ENCODE measurements around the gene MYO18A. TPM values are rescaled to one million over a fixed set of nuclear protein-coding genes. Genes with fewer than 3 reads are reported as not detected.

Gene MYO18A
- total RNA-seq, 2 donors from 2014 or later = 45.4 to 73.2 TPM

- TF ChIP-seq POLR2A (IDR thresholded peaks at IDR 0.05) = no peak
- TF ChIP-seq, protein P1, sequence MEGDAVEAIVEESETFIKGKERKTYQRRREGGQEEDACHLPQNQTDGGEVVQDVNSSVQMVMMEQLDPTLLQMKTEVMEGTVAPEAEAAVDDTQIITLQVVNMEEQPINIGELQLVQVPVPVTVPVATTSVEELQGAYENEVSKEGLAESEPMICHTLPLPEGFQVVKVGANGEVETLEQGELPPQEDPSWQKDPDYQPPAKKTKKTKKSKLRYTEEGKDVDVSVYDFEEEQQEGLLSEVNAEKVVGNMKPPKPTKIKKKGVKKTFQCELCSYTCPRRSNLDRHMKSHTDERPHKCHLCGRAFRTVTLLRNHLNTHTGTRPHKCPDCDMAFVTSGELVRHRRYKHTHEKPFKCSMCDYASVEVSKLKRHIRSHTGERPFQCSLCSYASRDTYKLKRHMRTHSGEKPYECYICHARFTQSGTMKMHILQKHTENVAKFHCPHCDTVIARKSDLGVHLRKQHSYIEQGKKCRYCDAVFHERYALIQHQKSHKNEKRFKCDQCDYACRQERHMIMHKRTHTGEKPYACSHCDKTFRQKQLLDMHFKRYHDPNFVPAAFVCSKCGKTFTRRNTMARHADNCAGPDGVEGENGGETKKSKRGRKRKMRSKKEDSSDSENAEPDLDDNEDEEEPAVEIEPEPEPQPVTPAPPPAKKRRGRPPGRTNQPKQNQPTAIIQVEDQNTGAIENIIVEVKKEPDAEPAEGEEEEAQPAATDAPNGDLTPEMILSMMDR (IDR thresholded peaks at IDR 0.05) = no peak
- Histone ChIP-seq H3K36me3 (replicated peaks in 1 of 2; ENCODE audit: insufficient read depth in 1 of 2, low read depth in 2 of 2) (peaks cover 0 to 20% of the 10 kb centered on the region in 2 donors), H3K4me3 (no peak overlapping the region), H3K27me3 (no peaks in the 10 kb centered on the region), H3K4me1 (peaks cover 17% of the 10 kb centered on the region), H3K27ac (no peak overlapping the region), H3K9me3 (no peaks in the 10 kb centered on the region)
- 83 to 87% methylated on average over 1 to 9 of the region's 9 CpGs for WGBS, 2 donors
- ATAC-seq (no peak), DNase-seq (no peak)
- intact Hi-C loops (cut with DNase I) = no loop called here
Measured at GRCh38 chr17:29123111-29123510, 57.1 kb downstream of the MYO18A start.

GRCh38 chr17:29121442-29121841, 58.8 kb downstream of the MYO18A start:
- Histone ChIP-seq H3K4me3 (no peak overlapping the region), H3K27me3 (no peaks in the 10 kb centered on the region), H3K4me1 (peaks cover 17% of the 10 kb centered on the region), H3K36me3 (replicated peaks in 1 of 2; ENCODE audit: insufficient read depth in 1 of 2, low read depth in 2 of 2) (peaks cover 0 to 20% of the 10 kb centered on the region in 2 donors), H3K27ac (no peak overlapping the region), H3K9me3 (no peaks in the 10 kb centered on the region)
- intact Hi-C loops (cut with DNase I) = no loop called here
- DNase-seq (no peak), ATAC-seq (no peak)
- TF ChIP-seq, protein P1 (IDR thresholded peaks at IDR 0.05) = no peak
- no peak for TF ChIP-seq POLR2A (IDR thresholded peaks at IDR 0.05)
- 90 to 96% methylated on average over 10 of the region's 10 CpGs for WGBS, 2 donors

GRCh38 chr17:29120433-29120832, 59.8 kb downstream of the MYO18A start:
- no peak overlapping the region for H3K4me3 ChIP-seq
- DNase-seq (no peak), ATAC-seq (no peak)
- H3K27me3 ChIP-seq = no peaks in the 10 kb centered on the region
- intact Hi-C loops (cut with DNase I) = no loop called here
- TF ChIP-seq, protein P1 (IDR thresholded peaks at IDR 0.05) = no peak
- TF ChIP-seq POLR2A (IDR thresholded peaks at IDR 0.05) = no peak
- H3K27ac ChIP-seq = no peak overlapping the region
- H3K9me3 ChIP-seq = no peaks in the 10 kb centered on the region
- H3K36me3 ChIP-seq (replicated peaks in 1 of 2; ENCODE audit: insufficient read depth in 1 of 2, low read depth in 2 of 2) = peaks cover 0 to 20% of the 10 kb centered on the region in 2 donors
- WGBS, 2 donors = 45 to 60% methylated on average over 2 of the region's 2 CpGs
- H3K4me1 ChIP-seq = peaks cover 13% of the 10 kb centered on the region

DNA sequence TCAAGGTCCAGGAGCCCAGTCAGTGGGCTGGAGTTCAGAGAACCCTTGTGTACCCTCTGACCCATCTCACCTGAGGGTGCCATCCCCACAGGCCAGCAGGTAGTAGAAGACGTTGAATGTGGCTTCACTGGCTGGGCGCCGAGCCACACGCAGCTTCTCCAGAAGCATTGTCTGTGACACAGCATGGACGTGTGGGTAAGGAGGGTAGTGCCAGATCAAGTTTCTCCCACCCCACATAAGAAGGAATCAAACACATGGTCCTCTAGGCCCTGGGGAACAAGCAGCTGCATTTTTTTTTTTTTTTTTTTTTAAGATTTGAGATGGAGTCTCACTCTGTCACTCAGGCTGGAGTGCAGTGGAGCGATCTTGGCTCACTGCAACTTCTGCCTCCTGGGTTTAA, 60.9 kb downstream of the MYO18A start:
- DNase-seq = no peak
- Histone ChIP-seq H3K9me3 (no peaks in the 10 kb centered on the region), H3K27me3 (no peaks in the 10 kb centered on the region), H3K4me3 (no peak overlapping the region), H3K36me3 (replicated peaks in 1 of 2; ENCODE audit: insufficient read depth in 1 of 2, low read depth in 2 of 2) (peaks cover 0 to 23% of the 10 kb centered on the region in 2 donors), H3K27ac (no peak overlapping the region), H3K4me1 (peaks cover 2% of the 10 kb centered on the region)
- no peak for TF ChIP-seq POLR2A (IDR thresholded peaks at IDR 0.05)
- TF ChIP-seq, protein P1 (IDR thresholded peaks at IDR 0.05) = no peak
- intact Hi-C loops (cut with DNase I) = no loop called here
- ATAC-seq = no peak
- 91% methylated on average over 6 of the region's 6 CpGs for WGBS, 2 donors
